K562 (cell line): ENCODE results near the gene ABCB6. TPM values are rescaled to one million over a fixed set of nuclear protein-coding genes. Genes with fewer than 3 reads are reported as not detected.

ENCODE experiments used
- ATAC-seq: fragments of 200-7000 bp; cut with Tn5 transposase; 3 replicates; pipeline ENCODE4 v1.9.1; 2020; ENCODE audit warnings: moderate library complexity
- BruUV-seq: library from RNA; stranded (reverse); fragments of 400-500 nt; replicated peaks from 2 replicates; lab custom pipeline; 2021; lab: Mats Ljungman, UMichigan
- CTCF ChIA-PET: fragments of 300-600 bp; formaldehyde crosslinking; extraction: SDS; loops from one replicate; lab custom pipeline; 2021; ENCODE audit warnings: low intra/inter-chr PET ratio; lab: Yijun Ruan, JAX
- POLR2A ChIA-PET: fragments of 300-600, 350-650 bp; sonication (Branson Sonifier 250); formaldehyde crosslinking; extraction: SDS; loops from one replicate; lab custom pipeline; 2021; ENCODE audit warnings: antibody characterized with exemption, inconsistent platforms; lab: Yijun Ruan, JAX
- DNase-seq, 4 experiments: peaks; one replicate each; pipeline versions ENCODE4 v3.0.0 to v3.0.0-alpha.2; 2011 to 2018; ENCODE audit warnings: low spot score in 3 of 4, mixed read lengths in 3 of 4; ENCODE audit errors: extremely low read depth in 1 of 4
- FAIRE-seq: peaks from 2 replicates; lab custom pipeline; 2011; peaks lifted over from hg19 to GRCh38; lab: Jason Lieb, UNC
- H2AFZ ChIP-seq: 2 replicates; pipeline ENCODE4 v1.6.0; 2011; ENCODE audit warnings: low read depth, low read length, control low read depth, inconsistent platforms
- H3K27ac ChIP-seq: fragments of 200-600 bp; 3 replicates; pipeline ENCODE4 v1.8.0; 2011; ENCODE audit warnings: low read depth, mild to moderate bottlenecking, control low read depth, inconsistent platforms, low read length, moderate library complexity, mixed read lengths; ENCODE audit errors: extremely low read depth
- H3K27me3 ChIP-seq, 2 experiments: fragments of 300-600 bp in 1 of 2; 2 replicates in 1 of 2; 3 replicates in 1 of 2; pipeline versions ENCODE4 v1.6.0 to v1.8.0; 2011; ENCODE audit warnings: inconsistent platforms in 2 of 2, low read length in 2 of 2, mild to moderate bottlenecking in 1 of 2, mixed read lengths in 1 of 2, moderate library complexity in 1 of 2; ENCODE audit not compliant: control insufficient read depth in 2 of 2, insufficient read depth in 2 of 2
- H3K36me3 ChIP-seq: fragments of 300-600 bp; 3 replicates; pipeline ENCODE4 v1.8.0; 2011; ENCODE audit warnings: mild to moderate bottlenecking, low read length, inconsistent platforms; ENCODE audit not compliant: control insufficient read depth, insufficient read depth
- H3K4me1 ChIP-seq, 2 experiments: fragments of 200-600 bp in 1 of 2; replicated peaks in 1 of 2; 2 replicates in 1 of 2; 3 replicates in 1 of 2; pipeline versions ENCODE4 v1.5.1 to v1.8.0; 2011; ENCODE audit warnings: inconsistent platforms in 2 of 2, low read length in 2 of 2, mild to moderate bottlenecking in 1 of 2, mixed read lengths in 1 of 2, moderate library complexity in 1 of 2; ENCODE audit not compliant: control insufficient read depth in 2 of 2, insufficient read depth in 2 of 2
- H3K4me2 ChIP-seq: 2 replicates; pipeline ENCODE4 v1.6.1; 2011; ENCODE audit warnings: low read length, control low read depth, inconsistent platforms, mixed read lengths; ENCODE audit not compliant: insufficient read depth
- H3K4me3 ChIP-seq: fragments of 200-600 bp; sonication (generic), shearing (Covaris generic); 2 replicates; pipeline ENCODE4 v1.5.1; 2016; ENCODE audit warnings: control low read depth, inconsistent platforms
- H3K79me2 ChIP-seq: fragments of 200-600 bp; 3 replicates; pipeline ENCODE4 v1.8.0; 2011; ENCODE audit warnings: low read length, inconsistent platforms; ENCODE audit not compliant: control insufficient read depth, insufficient read depth
- H3K9ac ChIP-seq, 2 experiments: 2 replicates each; pipeline versions ENCODE4 v1.6.0 to v1.6.1; 2011; ENCODE audit warnings: low read depth in 2 of 2, low read length in 2 of 2, control low read depth in 1 of 2, inconsistent platforms in 1 of 2, mild to moderate bottlenecking in 1 of 2, mixed read lengths in 1 of 2; ENCODE audit not compliant: insufficient read depth in 1 of 2
- H3K9me1 ChIP-seq: one replicate; pipeline ENCODE4 v1.6.0; 2011; ENCODE audit warnings: inconsistent platforms, mild to moderate bottlenecking, low read length, moderate library complexity; ENCODE audit not compliant: control insufficient read depth, insufficient read depth
- H3K9me3 ChIP-seq: replicated peaks from 2 replicates; pipeline ENCODE4 v1.5.1; 2011; ENCODE audit warnings: low read depth, low read length, inconsistent platforms; ENCODE audit not compliant: control insufficient read depth, insufficient read depth
- H4K20me1 ChIP-seq: replicated peaks from 2 replicates; pipeline ENCODE4 v1.6.1; 2011; ENCODE audit warnings: low read length, inconsistent platforms, mixed read lengths; ENCODE audit not compliant: control insufficient read depth, insufficient read depth
- CGGBP1 ChIP-seq: fragments of 250-450 bp; sonication (Bioruptor Pico); IDR thresholded peaks from 2 replicates; pipeline ENCODE4 v1.9.0; 2021; ENCODE audit warnings: mild to moderate bottlenecking
- CXXC5 ChIP-seq: fragments of 250-450 bp; sonication (Bioruptor Pico); IDR thresholded peaks from 2 replicates; pipeline ENCODE4 v1.8.0; 2022; ENCODE audit warnings: inconsistent platforms, mild to moderate bottlenecking, moderate library complexity
- FOXK1 ChIP-seq: sonication (generic); formaldehyde crosslinking; IDR thresholded peaks from 2 replicates; pipeline ENCODE4 v1.8.0; 2022; ENCODE audit warnings: missing genetic modification reagents, mild to moderate bottlenecking, borderline replicate concordance
- MCM7 ChIP-seq, 2 experiments: fragments of 450-650 bp; IDR thresholded peaks; 2 replicates each; pipeline ENCODE4 v1.6.1; 2016 to 2018
- NKRF ChIP-seq: fragments of 450-650 bp; IDR thresholded peaks from 2 replicates; pipeline ENCODE4 v1.6.1; 2016; ENCODE audit warnings: borderline replicate concordance
- SRSF9 ChIP-seq: fragments of 200-400 bp; formaldehyde crosslinking; IDR thresholded peaks from 2 replicates; pipeline ENCODE4 v1.6.1; 2017; ENCODE audit warnings: low read depth, low read length, borderline replicate concordance
- TEAD2 ChIP-seq: fragments of 450-650 bp; IDR thresholded peaks from 2 replicates; pipeline ENCODE4 v1.6.1; 2016; ENCODE audit warnings: missing genetic modification characterization, control low read depth, missing compliant biosample characterization
- ZNF717 ChIP-seq: fragments of 250-450 bp; sonication (Bioruptor Pico); IDR thresholded peaks from 2 replicates; pipeline ENCODE4 v1.5.0; 2021
- WGBS: fragments of 100-300 bp; shearing (Covaris generic); methylation state at CpG from one replicate; pipeline ENCODE4 v1.1.6; 2016; ENCODE audit warnings: low coverage, mixed read lengths; ENCODE audit not compliant: insufficient coverage; ENCODE audit errors: missing lambda C conversion rate; 5-methylcytosine and 5-hydroxymethylcytosine counted together
- in situ Hi-C: fragments of 300-500 bp; cut with MboI; formaldehyde crosslinking; loops from 4 replicates; pipeline ENCODE4 v1.15.0; 2018; ENCODE audit warnings: inconsistent platforms, mixed read lengths
- intact Hi-C: fragments of 100-400 bp; cut with micrococcal nuclease; formaldehyde crosslinking; loops from 2 replicates; pipeline ENCODE4 v1.14.2; 2022
- polyA plus RNA-seq, 8 experiments: library from polyadenylated mRNA; depleted of rRNA in 4 of 8; stranded (reverse) in 5 of 8; unstranded in 3 of 8; fragments of >200 nt; fragmentation: Nextera tagmentation in 2 of 8; fragmentation: Illumina TruSeq in 1 of 8; extraction: Ambion mirVana in 2 of 8; extraction: Trizol in 1 of 8; gene quantifications; 2 replicates each; pipeline versions ENCODE4 v1.2.1 to v1.2.3, GENCODE V29; 2011 to 2014; ENCODE audit warnings: inconsistent platforms in 1 of 8, missing spikeins in 1 of 8
- total RNA-seq, 7 experiments: library from RNA; depleted of rRNA in 6 of 7; stranded (reverse); fragments of >200 nt in 6 of 7; fragmentation: Illumina TruSeq in 2 of 7; extraction: Trizol in 2 of 7; gene quantifications; 2 replicates each; pipeline versions ENCODE4 v1.2.1 to v1.2.3, GENCODE V29; 2011 to 2021; ENCODE audit warnings: low replicate concordance in 1 of 7
- TF ChIP-seq, protein P1 (sequence below), 3 experiments: fragments of 200-800 bp in 1 of 3; fragments of 250-450 bp in 1 of 3; fragments of 450-650 bp in 1 of 3; sonication (Bioruptor Pico) in 1 of 3; sonication (Bioruptor generic) in 1 of 3; formaldehyde crosslinking in 1 of 3; IDR thresholded peaks; 2 replicates each; pipeline versions ENCODE4 v1.6.1 to v1.8.0; 2016 to 2022; ENCODE audit warnings: mild to moderate bottlenecking in 2 of 3, missing genetic modification characterization in 2 of 3, missing compliant biosample characterization in 1 of 3, moderate library complexity in 1 of 3

The ABCB6 gene
- total and polyA plus RNA-seq, 9 of the 15 experiments (the other 6 are each of a cell fraction or from before 2014, with no cell fraction given): 3.7 to 29.8 (median 16.8) TPM

- ChIA-PET CTCF (no interaction called here), POLR2A (interaction anchor here (0.9 to 1.7 kb wide), 4 partner anchors 9 to 119 kb away, joined by 3 to 5 read pairs (median 4); no protein-coding TSS in a partner anchor)
- FAIRE-seq (no peak), DNase-seq (no peak), ATAC-seq (no peak)
- peaks cover 42% of the 10 kb centered on the region for H3K79me2 ChIP-seq
- no peak for TF ChIP-seq CXXC5 (CRISPR knock-in tag)
- TF ChIP-seq TEAD2 (tag): no peak
- TF ChIP-seq MCM7 (IDR thresholded peaks at IDR 0.05): no peak
- no peak for TF ChIP-seq ZNF717
- peaks cover 13 to 25% of the 10 kb centered on the region in 2 experiments; a peak in 4 of 5 replicates for H3K4me1 ChIP-seq
- H3K27me3 ChIP-seq: no peaks in the 10 kb centered on the region
- peak overlapping the region; percentile 100 for H3K4me2 ChIP-seq
- no peaks in the 10 kb centered on the region for H3K9me1 ChIP-seq
- no peak overlapping the region for H2AFZ ChIP-seq
- no peaks in the 10 kb centered on the region for H4K20me1 ChIP-seq
- intact Hi-C loops (no loop called here), in situ Hi-C loops (no loop called here)
- H3K9ac ChIP-seq: peak overlapping the region; percentile 82 to 90; a peak in 2 of 4 replicates
- BruUV-seq: no TSS peak
- no peaks in the 10 kb centered on the region for H3K9me3 ChIP-seq
- H3K27ac ChIP-seq: no peak overlapping the region
- H3K36me3 ChIP-seq: peaks cover 43% of the 10 kb centered on the region; the same call in 2 of the 3 replicates
- WGBS: 69% methylated on average over 6 of the region's 7 CpGs
- H3K4me3 ChIP-seq: peak overlapping the region; percentile 80; the same call in 1 of the 2 replicates
These were observed 43.3 kb downstream of the ABCB6 start for GRCh38 chr2:219175486-219175885.

GRCh38 chr2:219174801-219175200 is 44.0 kb downstream of the ABCB6 start:
- DNase-seq: no peak
- intact Hi-C loops (no loop called here), in situ Hi-C loops (loop anchor here (5.0 kb wide), 2 partner anchors 32 to 118 kb away; partner anchors contain the start of gene ZFAND2B)
- H3K36me3 ChIP-seq: peaks cover 36% of the 10 kb centered on the region; the same call in 2 of the 3 replicates
- peaks cover 36% of the 10 kb centered on the region for H3K79me2 ChIP-seq
- H3K9me1 ChIP-seq: no peaks in the 10 kb centered on the region
- H3K9me3 ChIP-seq: no peaks in the 10 kb centered on the region
- no peak for ATAC-seq
- peak overlapping the region in 1 of 2 experiments; percentile 36; a peak in 1 of 4 replicates for H3K9ac ChIP-seq
- no TSS peak for BruUV-seq
- no peak overlapping the region for H2AFZ ChIP-seq
- H3K4me2 ChIP-seq: no peak overlapping the region
- no peaks in the 10 kb centered on the region for H4K20me1 ChIP-seq
- H3K27me3 ChIP-seq: no peaks in the 10 kb centered on the region
- no peak overlapping the region for H3K27ac ChIP-seq
- no peak for FAIRE-seq
- WGBS: 88% methylated on average over 5 of the region's 7 CpGs
- ChIA-PET POLR2A (interaction anchor here (1.7 kb wide), 1 partner anchor 10 kb away, joined by 4 read pairs; no protein-coding TSS in a partner anchor), CTCF (no interaction called here)
- H3K4me3 ChIP-seq: no peak overlapping the region
- peaks cover 13 to 20% of the 10 kb centered on the region in 2 experiments; a peak in 4 of 5 replicates for H3K4me1 ChIP-seq
- TF ChIP-seq SRSF9 (no peak), NKRF (no peak), FOXK1 (CRISPR knock-in tag) (no peak), CGGBP1 (CRISPR knock-in tag) (no peak)
- TF ChIP-seq, protein P1, sequence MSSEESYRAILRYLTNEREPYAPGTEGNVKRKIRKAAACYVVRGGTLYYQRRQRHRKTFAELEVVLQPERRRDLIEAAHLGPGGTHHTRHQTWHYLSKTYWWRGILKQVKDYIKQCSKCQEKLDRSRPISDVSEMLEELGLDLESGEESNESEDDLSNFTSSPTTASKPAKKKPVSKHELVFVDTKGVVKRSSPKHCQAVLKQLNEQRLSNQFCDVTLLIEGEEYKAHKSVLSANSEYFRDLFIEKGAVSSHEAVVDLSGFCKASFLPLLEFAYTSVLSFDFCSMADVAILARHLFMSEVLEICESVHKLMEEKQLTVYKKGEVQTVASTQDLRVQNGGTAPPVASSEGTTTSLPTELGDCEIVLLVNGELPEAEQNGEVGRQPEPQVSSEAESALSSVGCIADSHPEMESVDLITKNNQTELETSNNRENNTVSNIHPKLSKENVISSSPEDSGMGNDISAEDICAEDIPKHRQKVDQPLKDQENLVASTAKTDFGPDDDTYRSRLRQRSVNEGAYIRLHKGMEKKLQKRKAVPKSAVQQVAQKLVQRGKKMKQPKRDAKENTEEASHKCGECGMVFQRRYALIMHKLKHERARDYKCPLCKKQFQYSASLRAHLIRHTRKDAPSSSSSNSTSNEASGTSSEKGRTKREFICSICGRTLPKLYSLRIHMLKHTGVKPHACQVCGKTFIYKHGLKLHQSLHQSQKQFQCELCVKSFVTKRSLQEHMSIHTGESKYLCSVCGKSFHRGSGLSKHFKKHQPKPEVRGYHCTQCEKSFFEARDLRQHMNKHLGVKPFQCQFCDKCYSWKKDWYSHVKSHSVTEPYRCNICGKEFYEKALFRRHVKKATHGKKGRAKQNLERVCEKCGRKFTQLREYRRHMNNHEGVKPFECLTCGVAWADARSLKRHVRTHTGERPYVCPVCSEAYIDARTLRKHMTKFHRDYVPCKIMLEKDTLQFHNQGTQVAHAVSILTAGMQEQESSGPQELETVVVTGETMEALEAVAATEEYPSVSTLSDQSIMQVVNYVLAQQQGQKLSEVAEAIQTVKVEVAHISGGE (CRISPR knock-in tag; IDR thresholded peaks at IDR 0.05): no peak
